HG03575 (cell line): ENCODE data around the gene EFCAB6.

Experiments used
- ATAC-seq: cut with Tn5 transposase; IDR thresholded peaks from one replicate; pipeline ENCODE4 v1.9.1; 2021; ENCODE audit not compliant: unreplicated experiment, insufficient number of reproducible peaks, low FRiP score; ENCODE audit errors: extremely low read depth

EFCAB6 gene

DNA sequence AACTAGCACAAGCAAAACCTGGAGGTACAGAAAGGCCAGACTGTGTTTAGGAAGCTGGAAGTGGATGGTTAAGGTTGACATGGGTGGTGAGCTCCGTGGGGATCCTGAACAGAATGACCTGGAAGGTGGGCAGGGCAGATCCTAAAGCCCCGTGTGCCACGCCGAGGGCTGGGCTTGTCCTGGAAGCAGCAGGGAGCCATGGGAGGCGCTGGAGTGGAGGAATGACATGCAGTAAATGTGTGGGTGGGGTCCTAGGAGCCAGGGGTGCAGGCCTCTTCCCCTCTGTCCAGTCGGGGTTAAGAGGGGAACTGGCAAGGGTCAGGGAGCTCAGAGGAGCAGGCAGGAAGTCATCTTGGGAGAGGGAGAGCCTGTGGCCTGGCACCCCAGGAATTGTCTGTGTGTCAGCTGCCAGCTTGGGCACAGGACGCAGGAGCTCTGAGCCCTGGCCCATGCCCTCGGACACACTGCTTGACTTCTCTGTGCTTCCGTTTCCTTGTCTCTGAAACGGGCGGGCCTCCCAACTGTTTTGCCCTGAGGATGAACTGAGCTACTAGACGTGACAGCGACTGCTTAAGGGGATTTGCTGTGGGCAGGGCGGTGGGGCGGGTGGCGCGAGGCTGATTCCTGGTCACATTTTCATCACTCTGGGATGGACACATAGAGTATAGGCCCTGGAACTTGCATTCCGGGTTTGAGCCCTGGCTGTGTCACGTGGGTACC, 324.6 kb downstream of the EFCAB6 start:
- ATAC-seq = no peak

DNA sequence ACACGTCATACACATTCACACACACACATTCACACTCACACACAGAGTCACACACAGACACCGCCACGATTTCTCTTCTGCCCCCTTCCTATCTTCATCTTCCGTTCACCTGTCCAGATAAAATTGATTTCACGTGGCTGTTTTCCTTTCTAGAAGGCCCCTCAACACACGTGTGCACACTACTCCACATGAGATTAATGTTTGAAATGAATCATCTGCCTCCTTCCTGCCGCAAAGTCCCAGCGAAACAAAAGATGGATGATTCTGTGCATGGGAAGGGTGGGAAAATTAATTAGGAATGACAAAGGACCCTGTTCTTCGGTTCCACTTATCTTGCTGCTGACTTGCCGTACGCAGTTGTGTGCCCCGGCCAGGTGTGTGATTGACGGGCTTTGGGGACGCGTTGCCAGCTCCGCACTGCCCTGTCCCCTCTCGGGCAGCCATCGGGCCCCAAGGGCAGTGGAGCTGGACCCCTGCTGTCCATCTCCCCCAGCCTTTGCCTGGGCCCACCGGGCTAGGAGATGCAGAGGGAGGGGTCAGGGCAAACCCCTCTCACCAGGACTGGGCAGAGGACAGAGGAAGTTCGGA, 326.5 kb downstream of the EFCAB6 start:
- no peak for ATAC-seq

DNA sequence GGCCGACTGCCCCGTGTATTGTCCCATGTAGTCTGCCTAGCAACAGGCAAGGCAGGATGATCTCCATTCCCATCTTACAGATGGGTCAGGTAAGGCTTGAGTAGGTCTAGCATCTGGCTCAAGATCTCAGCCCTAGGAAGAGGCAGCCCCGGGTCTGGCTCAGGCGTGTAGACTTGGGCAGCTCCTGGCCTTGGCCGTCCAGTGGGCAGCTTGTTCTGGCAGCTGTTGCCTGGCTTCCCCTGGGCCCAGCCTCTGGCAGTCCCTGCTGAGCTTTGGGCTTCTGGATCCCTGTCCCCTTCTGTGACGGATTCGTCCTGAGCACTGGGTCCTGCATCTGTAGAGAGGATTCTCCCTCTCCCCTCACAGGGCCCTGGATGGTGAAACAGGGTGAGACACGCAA, 327.9 kb downstream of the EFCAB6 start:
- ATAC-seq = no peak

DNA sequence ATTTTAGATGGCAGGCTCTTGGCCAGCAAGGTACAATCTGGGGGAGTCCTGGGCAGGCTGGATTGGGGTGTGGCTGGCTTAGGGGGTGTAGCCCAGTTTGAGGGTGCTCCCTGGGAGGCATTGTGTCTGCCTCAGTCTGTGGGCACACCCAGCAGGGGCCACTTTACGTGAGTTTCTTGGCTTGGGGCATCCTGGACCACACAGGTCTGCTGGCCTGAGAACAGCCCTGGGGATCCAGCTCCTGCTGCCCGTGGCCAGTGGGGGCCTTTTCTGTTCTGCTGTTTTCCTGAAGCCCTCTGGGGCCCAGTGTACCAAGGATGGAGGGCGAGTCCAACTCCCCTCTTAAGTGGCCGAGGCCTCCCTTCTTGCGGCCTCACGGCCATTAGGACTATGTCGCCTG, 328.4 kb downstream of the EFCAB6 start:
- no peak for ATAC-seq

DNA sequence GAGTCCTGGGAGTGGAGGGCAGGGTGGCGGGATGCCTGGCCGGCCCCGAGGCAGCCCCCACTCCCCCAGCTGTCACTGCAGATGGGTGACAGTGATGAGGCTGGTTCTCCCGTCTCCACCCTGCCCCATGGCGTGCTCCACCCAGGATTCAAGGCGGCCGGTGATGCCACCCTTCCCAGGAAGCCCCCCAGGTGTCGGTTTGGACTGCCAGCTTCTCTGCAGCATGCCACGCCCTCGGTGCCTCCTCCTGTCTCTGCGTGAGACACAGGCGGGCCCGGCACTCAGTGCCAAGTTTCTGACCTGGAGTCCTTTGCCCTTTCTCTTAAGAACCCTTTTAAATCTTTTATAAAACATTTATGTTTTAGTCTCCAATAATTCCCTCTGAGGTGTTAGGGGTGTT, 328.8 kb downstream of the EFCAB6 start:
- ATAC-seq = no peak

DNA sequence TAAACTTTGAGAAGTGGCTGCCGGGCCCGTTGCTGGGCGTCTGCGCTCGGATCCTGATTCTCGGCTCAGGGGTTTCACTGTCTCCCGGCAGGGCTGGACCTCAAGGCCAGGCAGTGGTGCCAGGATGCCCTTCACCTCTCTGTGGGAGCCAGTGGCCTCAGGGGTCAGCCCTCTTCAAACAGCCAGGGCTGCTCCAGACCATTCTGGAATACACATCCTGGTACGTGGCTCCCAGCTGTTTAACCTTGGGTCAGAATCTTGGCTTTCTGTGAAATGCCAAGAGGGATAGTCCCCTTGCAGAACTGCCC, 329.8 kb downstream of the EFCAB6 start:
- no peak for ATAC-seq

DNA sequence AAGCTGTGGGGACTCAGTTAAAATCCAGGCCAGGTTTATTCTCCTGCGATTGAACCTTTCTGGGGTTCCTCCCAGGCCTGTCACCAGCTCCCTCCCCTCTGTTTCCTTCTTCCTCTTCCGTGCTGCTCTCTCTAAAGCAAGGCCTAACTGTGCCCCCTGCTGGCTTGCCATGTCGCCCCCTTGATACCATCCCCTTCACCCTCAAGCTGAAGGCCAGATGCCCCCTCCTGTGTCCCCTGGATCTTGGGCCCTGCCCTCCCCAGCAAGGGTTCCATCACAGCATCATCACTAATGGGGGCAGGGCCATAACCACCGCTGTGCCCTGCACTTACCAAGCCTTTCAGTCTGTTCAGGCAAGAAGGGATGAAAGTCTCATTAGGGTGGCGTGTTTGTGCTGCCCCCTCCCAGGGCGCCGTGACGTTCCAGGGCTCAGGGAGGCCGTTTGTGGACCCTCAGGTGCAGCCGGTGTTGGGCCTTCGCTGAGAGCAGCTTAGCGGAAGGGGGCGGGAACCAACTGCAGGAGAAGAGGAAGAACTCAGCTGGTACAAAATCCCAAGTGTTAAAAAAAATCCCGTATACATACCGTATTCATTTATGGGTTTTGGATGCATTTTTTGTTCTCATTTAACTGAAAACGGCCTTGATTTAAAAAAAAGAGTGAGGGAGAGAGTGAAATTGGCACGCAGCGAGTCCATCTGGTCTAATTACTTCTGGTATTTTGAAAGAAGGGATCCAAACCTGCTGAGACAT, 330.4 kb downstream of the EFCAB6 start:
- ATAC-seq = no peak

DNA sequence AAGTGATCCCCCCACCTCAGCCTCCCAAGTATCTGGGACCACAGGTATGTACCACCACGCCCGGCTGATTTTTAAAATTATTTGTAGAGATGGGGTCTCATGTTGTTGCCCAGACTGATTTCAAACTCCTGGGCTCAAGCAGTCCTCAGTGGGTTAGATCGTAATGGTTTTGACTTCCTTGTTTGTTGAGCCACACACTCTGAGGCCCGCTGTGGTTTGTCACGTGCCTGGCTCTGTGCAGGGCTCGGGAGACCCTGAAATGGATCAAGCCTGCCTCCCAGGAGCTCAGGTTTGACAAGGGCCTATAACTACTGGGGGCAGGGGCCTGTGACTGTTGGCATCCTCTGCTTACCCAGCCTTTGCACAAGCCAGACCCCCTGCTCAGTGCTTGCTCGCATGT, 332.1 kb downstream of the EFCAB6 start:
- ATAC-seq = no peak

DNA sequence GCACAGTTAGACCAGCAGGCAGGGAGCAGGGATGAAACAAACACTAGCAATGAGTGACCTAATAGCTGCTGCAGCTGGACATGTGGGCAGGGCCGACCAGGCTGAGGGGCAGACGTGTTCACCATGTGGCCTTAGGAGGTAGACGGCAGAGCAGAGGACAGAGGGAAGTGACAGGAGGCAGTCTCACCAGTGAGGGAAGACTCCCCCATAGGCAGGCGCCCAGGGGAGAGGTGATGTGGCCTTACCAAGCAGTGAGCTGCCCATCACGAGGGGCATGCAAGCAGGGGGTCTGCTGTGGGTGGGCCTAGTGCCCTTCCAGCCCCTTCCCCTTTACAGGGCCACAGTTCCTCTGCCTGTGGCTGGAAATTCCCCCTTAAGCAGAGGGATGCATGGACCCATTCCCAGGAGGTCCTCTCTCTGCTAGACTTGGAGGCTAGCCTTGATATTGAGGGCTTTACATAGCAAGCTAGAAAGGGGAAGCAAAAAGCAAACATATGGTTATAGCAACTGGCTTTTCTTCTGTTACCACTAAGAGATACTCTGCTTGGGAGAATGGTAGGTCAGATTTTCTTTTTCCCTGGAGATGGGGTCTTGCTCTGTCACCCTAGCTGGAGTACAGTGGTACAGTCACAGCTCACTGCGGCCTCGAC, 332.7 kb downstream of the EFCAB6 start:
- no peak for ATAC-seq
